H1 (cell line): Measurements from ENCODE around the gene HADH. TPM values are rescaled to one million over a fixed set of nuclear protein-coding genes. Genes with fewer than 3 reads are reported as not detected.

ENCODE experiments used
- CTBP2 ChIP-seq: IDR thresholded peaks from 2 replicates; pipeline ENCODE4 v1.7.0; 2011; ENCODE audit warnings: borderline replicate concordance, mild to moderate bottlenecking, moderate library complexity, mixed read lengths, low read length; ENCODE audit not compliant: insufficient read depth, insufficient read length
- EGR1 ChIP-seq: IDR thresholded peaks from 2 replicates; pipeline ENCODE4 v1.6.1; 2011; ENCODE audit warnings: low read depth, low read length, borderline replicate concordance
- FOSL1 ChIP-seq: IDR thresholded peaks from 2 replicates; pipeline ENCODE4 v1.6.1; 2011; ENCODE audit warnings: mild to moderate bottlenecking, low read depth, low read length, moderate library complexity; ENCODE audit not compliant: insufficient read depth
- KDM5A ChIP-seq: fragments of 200-600 bp; IDR thresholded peaks from 2 replicates; pipeline ENCODE4 v1.7.1; 2012; ENCODE audit warnings: mild to moderate bottlenecking, low read length, inconsistent platforms, mixed read lengths
- RXRA ChIP-seq: IDR thresholded peaks from 2 replicates; pipeline ENCODE4 v1.6.1; 2011; ENCODE audit warnings: low read depth, mild to moderate bottlenecking, low read length, moderate library complexity; ENCODE audit not compliant: insufficient read depth
- TBP ChIP-seq: IDR thresholded peaks from 2 replicates; pipeline ENCODE4 v1.6.1; 2011; ENCODE audit warnings: low read depth, low read length, improper control_type of control experiment
- polyA plus RNA-seq, 7 experiments: library from polyadenylated mRNA; depleted of rRNA in 3 of 7; stranded (reverse) in 5 of 7; unstranded in 2 of 7; fragments of >200 nt in 5 of 7; fragments of 200-250 nt in 2 of 7; gene quantifications; 1 replicate in 5 of 7; 2 replicates in 1 of 7; 4 replicates in 1 of 7; pipeline versions ENCODE4 v1.2.1 to v1.2.3, GENCODE V29; 2011 to 2013; ENCODE audit warnings: missing spikeins in 2 of 7, mixed read lengths in 2 of 7
- total RNA-seq: library from RNA; stranded (reverse); fragmentation: NEBNext Ultra II Directional; extraction: Animal tissue kit (Norgen Biotek cat#: 25700); gene quantifications from 2 replicates; pipeline ENCODE4 v1.2.1, GENCODE V29; 2021
- TF ChIP-seq, protein P1 (sequence below): fragments of 300-600 bp; sonication (generic); IDR thresholded peaks from 2 replicates; pipeline ENCODE4 v1.7.1; 2012; ENCODE audit warnings: low read length, moderate library complexity, mild to moderate bottlenecking, inconsistent platforms; ENCODE audit not compliant: insufficient replicate concordance
- TF ChIP-seq, protein P2 (sequence below): IDR thresholded peaks from 2 replicates; pipeline ENCODE4 v1.6.1; 2012; ENCODE audit warnings: low read length, inconsistent platforms

HADH gene
- total and polyA plus RNA-seq, 2 of the 8 experiments (the other 6 are each of a cell fraction or from before 2014, with no cell fraction given): 47.5 to 54.4 TPM

DNA sequence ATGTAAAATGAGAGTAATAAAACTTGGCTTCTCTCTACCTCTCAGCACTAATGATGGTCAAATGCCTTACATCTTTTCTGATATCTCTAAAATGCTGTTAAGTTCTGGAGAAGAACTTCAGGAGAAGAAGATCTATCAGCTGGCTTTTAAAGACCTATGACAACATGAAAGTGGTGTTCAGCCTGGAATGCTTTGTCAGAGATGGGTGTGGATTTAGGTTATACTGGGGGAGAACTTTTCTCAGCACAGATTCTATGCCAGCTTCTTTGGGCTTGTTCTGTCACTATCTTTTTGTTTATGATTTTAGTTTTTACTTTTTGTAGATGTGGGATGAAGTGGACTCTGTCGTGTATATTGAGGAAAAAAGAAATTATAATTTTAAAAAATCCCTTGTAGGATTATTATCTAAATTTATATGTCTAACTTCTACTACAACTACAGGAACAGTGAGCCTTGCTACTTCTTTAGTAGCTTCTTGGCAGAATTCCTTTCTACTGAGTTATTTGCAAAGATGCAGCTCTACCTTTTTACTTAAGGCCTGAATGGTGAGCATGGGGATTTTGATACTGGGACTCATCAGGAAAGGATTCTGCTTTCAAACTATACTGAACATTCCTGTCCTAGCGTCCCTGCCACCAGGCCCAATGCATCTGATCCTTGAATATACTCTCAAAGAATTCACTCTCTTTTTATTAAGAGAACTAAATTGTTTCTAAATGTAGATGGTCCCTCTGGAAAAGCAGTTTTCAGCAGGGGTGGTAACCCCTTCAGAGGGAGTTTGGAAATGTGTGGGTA lies 38.7 kb upstream of the HADH start (continued):
- TF ChIP-seq, protein P1, sequence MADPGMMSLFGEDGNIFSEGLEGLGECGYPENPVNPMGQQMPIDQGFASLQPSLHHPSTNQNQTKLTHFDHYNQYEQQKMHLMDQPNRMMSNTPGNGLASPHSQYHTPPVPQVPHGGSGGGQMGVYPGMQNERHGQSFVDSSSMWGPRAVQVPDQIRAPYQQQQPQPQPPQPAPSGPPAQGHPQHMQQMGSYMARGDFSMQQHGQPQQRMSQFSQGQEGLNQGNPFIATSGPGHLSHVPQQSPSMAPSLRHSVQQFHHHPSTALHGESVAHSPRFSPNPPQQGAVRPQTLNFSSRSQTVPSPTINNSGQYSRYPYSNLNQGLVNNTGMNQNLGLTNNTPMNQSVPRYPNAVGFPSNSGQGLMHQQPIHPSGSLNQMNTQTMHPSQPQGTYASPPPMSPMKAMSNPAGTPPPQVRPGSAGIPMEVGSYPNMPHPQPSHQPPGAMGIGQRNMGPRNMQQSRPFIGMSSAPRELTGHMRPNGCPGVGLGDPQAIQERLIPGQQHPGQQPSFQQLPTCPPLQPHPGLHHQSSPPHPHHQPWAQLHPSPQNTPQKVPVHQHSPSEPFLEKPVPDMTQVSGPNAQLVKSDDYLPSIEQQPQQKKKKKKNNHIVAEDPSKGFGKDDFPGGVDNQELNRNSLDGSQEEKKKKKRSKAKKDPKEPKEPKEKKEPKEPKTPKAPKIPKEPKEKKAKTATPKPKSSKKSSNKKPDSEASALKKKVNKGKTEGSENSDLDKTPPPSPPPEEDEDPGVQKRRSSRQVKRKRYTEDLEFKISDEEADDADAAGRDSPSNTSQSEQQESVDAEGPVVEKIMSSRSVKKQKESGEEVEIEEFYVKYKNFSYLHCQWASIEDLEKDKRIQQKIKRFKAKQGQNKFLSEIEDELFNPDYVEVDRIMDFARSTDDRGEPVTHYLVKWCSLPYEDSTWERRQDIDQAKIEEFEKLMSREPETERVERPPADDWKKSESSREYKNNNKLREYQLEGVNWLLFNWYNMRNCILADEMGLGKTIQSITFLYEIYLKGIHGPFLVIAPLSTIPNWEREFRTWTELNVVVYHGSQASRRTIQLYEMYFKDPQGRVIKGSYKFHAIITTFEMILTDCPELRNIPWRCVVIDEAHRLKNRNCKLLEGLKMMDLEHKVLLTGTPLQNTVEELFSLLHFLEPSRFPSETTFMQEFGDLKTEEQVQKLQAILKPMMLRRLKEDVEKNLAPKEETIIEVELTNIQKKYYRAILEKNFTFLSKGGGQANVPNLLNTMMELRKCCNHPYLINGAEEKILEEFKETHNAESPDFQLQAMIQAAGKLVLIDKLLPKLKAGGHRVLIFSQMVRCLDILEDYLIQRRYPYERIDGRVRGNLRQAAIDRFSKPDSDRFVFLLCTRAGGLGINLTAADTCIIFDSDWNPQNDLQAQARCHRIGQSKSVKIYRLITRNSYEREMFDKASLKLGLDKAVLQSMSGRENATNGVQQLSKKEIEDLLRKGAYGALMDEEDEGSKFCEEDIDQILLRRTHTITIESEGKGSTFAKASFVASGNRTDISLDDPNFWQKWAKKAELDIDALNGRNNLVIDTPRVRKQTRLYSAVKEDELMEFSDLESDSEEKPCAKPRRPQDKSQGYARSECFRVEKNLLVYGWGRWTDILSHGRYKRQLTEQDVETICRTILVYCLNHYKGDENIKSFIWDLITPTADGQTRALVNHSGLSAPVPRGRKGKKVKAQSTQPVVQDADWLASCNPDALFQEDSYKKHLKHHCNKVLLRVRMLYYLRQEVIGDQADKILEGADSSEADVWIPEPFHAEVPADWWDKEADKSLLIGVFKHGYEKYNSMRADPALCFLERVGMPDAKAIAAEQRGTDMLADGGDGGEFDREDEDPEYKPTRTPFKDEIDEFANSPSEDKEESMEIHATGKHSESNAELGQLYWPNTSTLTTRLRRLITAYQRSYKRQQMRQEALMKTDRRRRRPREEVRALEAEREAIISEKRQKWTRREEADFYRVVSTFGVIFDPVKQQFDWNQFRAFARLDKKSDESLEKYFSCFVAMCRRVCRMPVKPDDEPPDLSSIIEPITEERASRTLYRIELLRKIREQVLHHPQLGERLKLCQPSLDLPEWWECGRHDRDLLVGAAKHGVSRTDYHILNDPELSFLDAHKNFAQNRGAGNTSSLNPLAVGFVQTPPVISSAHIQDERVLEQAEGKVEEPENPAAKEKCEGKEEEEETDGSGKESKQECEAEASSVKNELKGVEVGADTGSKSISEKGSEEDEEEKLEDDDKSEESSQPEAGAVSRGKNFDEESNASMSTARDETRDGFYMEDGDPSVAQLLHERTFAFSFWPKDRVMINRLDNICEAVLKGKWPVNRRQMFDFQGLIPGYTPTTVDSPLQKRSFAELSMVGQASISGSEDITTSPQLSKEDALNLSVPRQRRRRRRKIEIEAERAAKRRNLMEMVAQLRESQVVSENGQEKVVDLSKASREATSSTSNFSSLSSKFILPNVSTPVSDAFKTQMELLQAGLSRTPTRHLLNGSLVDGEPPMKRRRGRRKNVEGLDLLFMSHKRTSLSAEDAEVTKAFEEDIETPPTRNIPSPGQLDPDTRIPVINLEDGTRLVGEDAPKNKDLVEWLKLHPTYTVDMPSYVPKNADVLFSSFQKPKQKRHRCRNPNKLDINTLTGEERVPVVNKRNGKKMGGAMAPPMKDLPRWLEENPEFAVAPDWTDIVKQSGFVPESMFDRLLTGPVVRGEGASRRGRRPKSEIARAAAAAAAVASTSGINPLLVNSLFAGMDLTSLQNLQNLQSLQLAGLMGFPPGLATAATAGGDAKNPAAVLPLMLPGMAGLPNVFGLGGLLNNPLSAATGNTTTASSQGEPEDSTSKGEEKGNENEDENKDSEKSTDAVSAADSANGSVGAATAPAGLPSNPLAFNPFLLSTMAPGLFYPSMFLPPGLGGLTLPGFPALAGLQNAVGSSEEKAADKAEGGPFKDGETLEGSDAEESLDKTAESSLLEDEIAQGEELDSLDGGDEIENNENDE: no peak
- TF ChIP-seq KDM5A (no peak), CTBP2 (no peak), RXRA (no peak), EGR1 (no peak), FOSL1 (no peak), TBP (no peak)
- TF ChIP-seq, protein P2, sequence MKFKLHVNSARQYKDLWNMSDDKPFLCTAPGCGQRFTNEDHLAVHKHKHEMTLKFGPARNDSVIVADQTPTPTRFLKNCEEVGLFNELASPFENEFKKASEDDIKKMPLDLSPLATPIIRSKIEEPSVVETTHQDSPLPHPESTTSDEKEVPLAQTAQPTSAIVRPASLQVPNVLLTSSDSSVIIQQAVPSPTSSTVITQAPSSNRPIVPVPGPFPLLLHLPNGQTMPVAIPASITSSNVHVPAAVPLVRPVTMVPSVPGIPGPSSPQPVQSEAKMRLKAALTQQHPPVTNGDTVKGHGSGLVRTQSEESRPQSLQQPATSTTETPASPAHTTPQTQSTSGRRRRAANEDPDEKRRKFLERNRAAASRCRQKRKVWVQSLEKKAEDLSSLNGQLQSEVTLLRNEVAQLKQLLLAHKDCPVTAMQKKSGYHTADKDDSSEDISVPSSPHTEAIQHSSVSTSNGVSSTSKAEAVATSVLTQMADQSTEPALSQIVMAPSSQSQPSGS: no peak
